Adrenal gland (tissue), 12 donors: ENCODE data around the gene TRIP12. TPM values are rescaled to one million over a fixed set of nuclear protein-coding genes. Genes with fewer than 3 reads are reported as not detected.

ENCODE experiments used
- DNase-seq, 7 donors: peaks; one replicate each; pipeline ENCODE4 v3.0.0-alpha.2; 2019 to 2020
- H3K27ac ChIP-seq, 5 donors: fragments of 200-600 bp; sonication (generic) in 4 of 5; 1 replicate in 3 of 5; 2 replicates in 2 of 5; pipeline versions ENCODE4 v1.5.1 to v1.8.0; 2016 to 2020; ENCODE audit warnings: mild to moderate bottlenecking in 1 of 5
- H3K27me3 ChIP-seq: fragments of 200-600 bp; 2 replicates; pipeline ENCODE4 v1.8.0; 2021
- H3K36me3 ChIP-seq, 2 donors: fragments of 200-600 bp; replicated peaks in 1 of 2; 1 replicate in 1 of 2; 2 replicates in 1 of 2; pipeline versions ENCODE4 v1.5.1 to v1.8.0; 2018 to 2022
- H3K4me1 ChIP-seq, 2 donors: fragments of 200-600 bp; replicated peaks in 1 of 2; 1 replicate in 1 of 2; 2 replicates in 1 of 2; pipeline versions ENCODE4 v1.5.1 to v1.8.0; 2018 to 2021
- H3K4me3 ChIP-seq, 4 donors: fragments of 200-600 bp; sonication (generic) in 3 of 4; one replicate each; pipeline ENCODE4 v1.5.1; 2016 to 2018
- H3K9me3 ChIP-seq, 3 donors: fragments of 200-600 bp; sonication (generic) in 1 of 3; replicated peaks in 1 of 3; 1 replicate in 2 of 3; 2 replicates in 1 of 3; pipeline versions ENCODE4 v1.5.1 to v1.8.0; 2016 to 2021
- POLR2A ChIP-seq, 2 donors: fragments of 450-650 bp; IDR thresholded peaks; one replicate each; pipeline ENCODE4 v1.6.1; 2017; ENCODE audit warnings: antibody characterized with exemption in 2 of 2, mild to moderate bottlenecking in 2 of 2, moderate library complexity in 1 of 2
- WGBS, 4 donors: extraction: QIAGEN DNeasy Blood & Tissue Kit in 2 of 4; methylation state at CpG; one replicate each; pipeline versions ENCODE4 v1.1.5 to v1.1.7; 2013 to 2017; 5-methylcytosine and 5-hydroxymethylcytosine counted together
- intact Hi-C, 2 donors: fragments of 100-400 bp; cut with DNase I; formaldehyde crosslinking; loops; one replicate each; pipeline versions ENCODE4 v1.14.1 to v1.15.0; 2022 to 2023
- polyA plus RNA-seq, 3 donors: library from polyadenylated mRNA; stranded (reverse); fragments of 200-250 nt in 2 of 3; fragments of 350-450 nt in 1 of 3; fragmentation: Illumina TruSeq in 1 of 3; extraction: RNeasy Lipid Tissue Mini Kit (QIAGEN cat#74804) in 1 of 3; gene quantifications; one replicate each; pipeline ENCODE4 v1.2.3, GENCODE V29; 2013 to 2014
- total RNA-seq, 9 donors: library from RNA; depleted of rRNA in 4 of 9; stranded (reverse); fragments of >200 nt in 4 of 9; fragments of 120-200 nt in 1 of 9; fragmentation: NEBNext Ultra II Directional in 1 of 9; extraction: Animal tissue kit (Norgen Biotek cat#: 25700) in 1 of 9; gene quantifications; one replicate each; pipeline versions ENCODE4 v1.1.0 to v1.2.4, GENCODE V29; 2013 to 2023
- TF ChIP-seq, protein P1 (sequence below), 6 experiments: fragments of 450-650 bp in 4 of 6; fragments of 200-600 bp in 2 of 6; sonication (generic) in 1 of 6; IDR thresholded peaks; 1 replicate in 5 of 6; 2 replicates in 1 of 6; pipeline versions ENCODE4 v1.5.1 to v1.8.0; 2016 to 2021; ENCODE audit warnings: antibody characterized with exemption in 6 of 6, mild to moderate bottlenecking in 2 of 6, moderate library complexity in 1 of 6
- donor health status: healthy with polysubstance abuse.
- donor health status: Bipolar disorder and iron deficiency.
- donor health status: DM: yes; HTN: yes; CAD: no.
- donor health status: DM: no; HTN: no; CAD: no.
- donor health status: DM: no; HTN: no; CAD: no.
- donor health status: DM: yes; HTN: yes; CAD: no.

TRIP12 gene
- total and polyA plus RNA-seq, 12 donors: 15.5 to 242 (median 146) TPM

DNA sequence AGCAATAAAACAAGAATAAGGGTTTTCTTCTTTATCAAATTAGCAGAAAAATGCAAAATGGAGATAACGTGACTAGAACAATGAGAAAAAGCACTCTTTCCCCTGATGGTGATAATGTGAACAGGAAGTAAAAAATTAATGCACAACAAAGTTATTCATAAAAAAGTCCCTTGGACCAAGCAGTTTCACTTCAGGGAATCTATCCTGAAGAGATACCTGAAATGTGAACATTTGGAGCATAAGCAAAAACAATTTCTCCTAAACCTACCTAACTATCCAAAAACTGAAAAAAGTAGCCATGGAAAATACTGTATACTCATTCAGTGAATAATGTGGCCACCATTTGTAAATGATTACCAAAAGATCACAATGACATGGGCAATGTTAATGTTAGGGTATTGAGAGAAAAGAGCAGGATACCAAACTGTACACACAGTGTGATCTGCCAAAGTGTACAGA, 48.7 kb downstream of the TRIP12 start:
- no peak overlapping the region for H3K27ac ChIP-seq
- peaks cover 9 to 17% of the 10 kb centered on the region in 2 donors for H3K4me1 ChIP-seq
- 19 to 30% (median 29%) methylated on average over 1 of the region's 1 CpG for WGBS, 4 donors
- no peaks in the 10 kb centered on the region for H3K9me3 ChIP-seq
- no peak for DNase-seq
- H3K4me3 ChIP-seq: no peak overlapping the region
- intact Hi-C loops: no loop called here
- H3K27me3 ChIP-seq: no peaks in the 10 kb centered on the region
- peaks cover 0 to 11% of the 10 kb centered on the region in 2 donors for H3K36me3 ChIP-seq
- TF ChIP-seq, protein P1, sequence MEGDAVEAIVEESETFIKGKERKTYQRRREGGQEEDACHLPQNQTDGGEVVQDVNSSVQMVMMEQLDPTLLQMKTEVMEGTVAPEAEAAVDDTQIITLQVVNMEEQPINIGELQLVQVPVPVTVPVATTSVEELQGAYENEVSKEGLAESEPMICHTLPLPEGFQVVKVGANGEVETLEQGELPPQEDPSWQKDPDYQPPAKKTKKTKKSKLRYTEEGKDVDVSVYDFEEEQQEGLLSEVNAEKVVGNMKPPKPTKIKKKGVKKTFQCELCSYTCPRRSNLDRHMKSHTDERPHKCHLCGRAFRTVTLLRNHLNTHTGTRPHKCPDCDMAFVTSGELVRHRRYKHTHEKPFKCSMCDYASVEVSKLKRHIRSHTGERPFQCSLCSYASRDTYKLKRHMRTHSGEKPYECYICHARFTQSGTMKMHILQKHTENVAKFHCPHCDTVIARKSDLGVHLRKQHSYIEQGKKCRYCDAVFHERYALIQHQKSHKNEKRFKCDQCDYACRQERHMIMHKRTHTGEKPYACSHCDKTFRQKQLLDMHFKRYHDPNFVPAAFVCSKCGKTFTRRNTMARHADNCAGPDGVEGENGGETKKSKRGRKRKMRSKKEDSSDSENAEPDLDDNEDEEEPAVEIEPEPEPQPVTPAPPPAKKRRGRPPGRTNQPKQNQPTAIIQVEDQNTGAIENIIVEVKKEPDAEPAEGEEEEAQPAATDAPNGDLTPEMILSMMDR (IDR thresholded peaks at IDR 0.05): no peak
- TF ChIP-seq POLR2A (IDR thresholded peaks at IDR 0.05): no peak

DNA sequence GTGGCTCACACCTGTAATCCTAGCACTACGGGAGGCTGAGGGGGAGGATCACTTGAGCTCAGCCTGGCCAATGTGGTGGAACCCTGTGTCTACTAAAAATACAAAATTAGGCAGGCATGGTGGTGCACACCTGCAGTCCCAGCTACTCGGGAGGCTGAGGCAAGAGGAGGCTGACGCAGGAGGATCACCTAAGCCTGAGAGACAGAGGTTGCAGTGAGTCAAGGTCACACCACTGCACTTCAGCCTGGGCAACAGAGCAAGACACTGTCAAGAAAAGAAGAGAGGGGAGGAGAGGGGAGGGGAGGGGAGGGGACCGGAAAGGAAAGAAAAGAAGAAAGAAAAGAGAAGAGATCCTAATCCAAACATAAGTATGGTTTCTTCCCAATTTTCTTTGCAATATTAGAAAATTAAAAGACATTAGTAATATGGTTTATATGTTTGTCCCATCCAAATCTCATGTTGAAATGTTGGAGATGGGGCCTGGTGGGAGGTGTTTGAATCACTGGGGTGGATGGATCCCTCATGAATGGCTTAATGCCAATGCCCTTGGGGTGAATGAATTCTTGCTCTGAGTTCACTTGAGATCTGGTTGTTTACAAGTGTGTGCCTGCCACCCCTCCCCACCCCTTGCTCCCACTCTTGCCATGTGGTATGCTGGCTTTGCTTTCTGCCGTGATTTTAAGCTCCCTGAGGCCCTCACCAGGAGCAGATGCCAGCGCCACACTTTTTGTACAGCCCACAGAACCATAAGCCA, 50.7 kb downstream of the TRIP12 start:
- no peaks in the 10 kb centered on the region for H3K9me3 ChIP-seq
- TF ChIP-seq POLR2A (IDR thresholded peaks at IDR 0.05): no peak
- TF ChIP-seq, protein P1 (IDR thresholded peaks at IDR 0.05): no peak
- H3K27me3 ChIP-seq: no peaks in the 10 kb centered on the region
- DNase-seq: no peak
- peaks cover 9 to 17% of the 10 kb centered on the region in 2 donors for H3K4me1 ChIP-seq
- no peak overlapping the region for H3K27ac ChIP-seq
- no peak overlapping the region for H3K4me3 ChIP-seq
- WGBS, 4 donors: 94 to 95% (median 94%) methylated on average over 6 of the region's 6 CpGs
- intact Hi-C loops: no loop called here
- no peaks in the 10 kb centered on the region for H3K36me3 ChIP-seq

DNA sequence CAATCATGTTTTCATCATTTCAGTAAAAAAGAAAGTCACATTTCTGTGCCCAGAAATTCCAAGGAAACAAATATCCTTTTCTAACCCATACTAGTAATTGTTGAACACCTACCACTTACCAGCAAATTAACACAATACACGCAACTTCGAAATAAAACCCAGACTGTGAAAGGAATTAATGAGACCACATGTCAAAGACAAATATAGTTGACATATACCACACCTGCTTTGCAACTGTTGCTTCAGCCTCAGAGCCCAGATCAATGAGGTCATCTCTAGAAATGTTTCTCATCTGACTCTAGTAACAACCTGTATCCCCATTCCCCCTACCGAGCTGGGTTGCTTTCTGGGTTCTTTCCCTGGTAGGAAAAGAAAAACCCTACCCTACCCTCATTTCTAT, 52.6 kb downstream of the TRIP12 start:
- H3K4me3 ChIP-seq: no peak overlapping the region
- H3K27me3 ChIP-seq: no peaks in the 10 kb centered on the region
- no peaks in the 10 kb centered on the region for H3K36me3 ChIP-seq
- no peaks in the 10 kb centered on the region for H3K9me3 ChIP-seq
- no peak overlapping the region for H3K27ac ChIP-seq
- no peak for DNase-seq
- intact Hi-C loops: no loop called here
- no peak for TF ChIP-seq POLR2A (IDR thresholded peaks at IDR 0.05)
- TF ChIP-seq, protein P1 (IDR thresholded peaks at IDR 0.05): no peak
- H3K4me1 ChIP-seq: peaks cover 9 to 17% of the 10 kb centered on the region in 2 donors
- WGBS, 4 donors: 82 to 99% (median 94%) methylated on average over 3 of the region's 3 CpGs

DNA sequence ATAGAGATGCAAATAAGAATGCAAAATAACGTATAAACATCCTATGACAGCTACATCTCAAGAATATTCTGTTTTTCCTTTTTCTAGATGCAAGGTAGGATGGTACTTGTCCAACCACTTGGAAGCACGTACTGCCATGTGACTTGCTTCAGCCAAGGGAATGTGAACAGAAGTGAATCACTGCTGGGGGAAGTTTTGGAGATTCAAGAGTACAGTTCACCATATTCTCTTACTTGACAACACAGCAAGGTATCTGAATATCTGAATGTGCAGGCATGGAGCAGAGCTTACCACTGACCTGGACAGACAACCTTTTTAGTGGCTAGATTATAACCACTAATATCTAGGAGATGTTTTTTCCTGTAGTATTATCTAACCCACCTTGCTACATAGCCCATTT, 53.0 kb downstream of the TRIP12 start:
- peaks cover 9 to 17% of the 10 kb centered on the region in 2 donors for H3K4me1 ChIP-seq
- no peak overlapping the region for H3K4me3 ChIP-seq
- H3K27ac ChIP-seq: no peak overlapping the region
- no peaks in the 10 kb centered on the region for H3K27me3 ChIP-seq
- H3K36me3 ChIP-seq: no peaks in the 10 kb centered on the region
- no peaks in the 10 kb centered on the region for H3K9me3 ChIP-seq
- DNase-seq: no peak
- intact Hi-C loops: no loop called here
- TF ChIP-seq POLR2A (IDR thresholded peaks at IDR 0.05): no peak
- TF ChIP-seq, protein P1 (IDR thresholded peaks at IDR 0.05): no peak
- 87 to 97% (median 91%) methylated on average over 2 of the region's 2 CpGs for WGBS, 4 donors
